Neural progenitor cell (in vitro differentiated cells): Measurements from ENCODE around the gene DNMT3B. TPM values are rescaled to one million over a fixed set of nuclear protein-coding genes. Genes with fewer than 3 reads are reported as not detected.
"Not testable (repeated sequence)": the region's sequence is repeated elsewhere in the genome, so short reads cannot be mapped to it uniquely, and the experiment has no call there.

Source experiments
- DNase-seq: peaks from one replicate; pipeline ENCODE4 v3.0.0-alpha.2; 2016; ENCODE audit warnings: low spot score
- H2AFZ ChIP-seq: fragments of 200-600 bp; sonication (generic); replicated peaks from 2 replicates; pipeline ENCODE4 v1.6.1; 2016; ENCODE audit warnings: antibody characterized with exemption
- H3F3A ChIP-seq: fragments of 200-600 bp; sonication (generic); 2 replicates; pipeline ENCODE4 v1.6.1; 2016; ENCODE audit warnings: antibody characterized with exemption, low read depth
- H3K27ac ChIP-seq: fragments of 200-600 bp; sonication (generic); 2 replicates; pipeline ENCODE4 v1.5.1; 2016; ENCODE audit warnings: mild to moderate bottlenecking
- H3K27me3 ChIP-seq: fragments of 200-600 bp; sonication (generic); 2 replicates; pipeline ENCODE4 v1.6.1; 2016; ENCODE audit warnings: mild to moderate bottlenecking, moderate library complexity
- H3K36me3 ChIP-seq: fragments of 200-600 bp; sonication (generic); 2 replicates; pipeline ENCODE4 v1.5.1; 2016
- H3K4me1 ChIP-seq: fragments of 200-600 bp; sonication (generic); 2 replicates; pipeline ENCODE4 v1.6.1; 2016; ENCODE audit warnings: mixed run types
- H3K4me2 ChIP-seq: fragments of 200-600 bp; sonication (generic); 2 replicates; pipeline ENCODE4 v1.6.1; 2016
- H3K4me3 ChIP-seq: fragments of 200-600 bp; sonication (generic); 2 replicates; pipeline ENCODE4 v1.5.1; 2016
- H3K79me2 ChIP-seq: fragments of 200-600 bp; sonication (generic); 2 replicates; pipeline ENCODE4 v1.6.1; 2016; ENCODE audit warnings: low read depth
- H3K9ac ChIP-seq: fragments of 200-600 bp; sonication (generic); 2 replicates; pipeline ENCODE4 v1.6.1; 2016
- H3K9me3 ChIP-seq: fragments of 200-600 bp; sonication (generic); 2 replicates; pipeline ENCODE4 v1.5.1; 2016; ENCODE audit warnings: low read depth
- H4K20me1 ChIP-seq: fragments of 200-600 bp; sonication (generic); 2 replicates; pipeline ENCODE4 v1.6.1; 2016; ENCODE audit warnings: low read depth
- H3K27ac Mint-ChIP-seq: 3 replicates; pipeline ENCODE4 v1.8.0; 2021; ENCODE audit warnings: mixed read lengths
- H3K27me3 Mint-ChIP-seq: 2 replicates; pipeline ENCODE4 v1.8.0; 2022; ENCODE audit warnings: low read depth, mild to moderate bottlenecking, inconsistent platforms, moderate library complexity, mixed read lengths; ENCODE audit not compliant: insufficient read depth
- H3K36me3 Mint-ChIP-seq: 3 replicates; pipeline ENCODE4 v1.8.0; 2021; ENCODE audit warnings: mixed read lengths
- H3K4me1 Mint-ChIP-seq: 3 replicates; pipeline ENCODE4 v1.8.0; 2021; ENCODE audit warnings: mixed read lengths
- H3K4me3 Mint-ChIP-seq: 3 replicates; pipeline ENCODE4 v1.8.0; 2021; ENCODE audit warnings: mild to moderate bottlenecking, moderate library complexity, mixed read lengths
- H3K9me3 Mint-ChIP-seq: 3 replicates; pipeline ENCODE4 v1.8.0; 2020; ENCODE audit warnings: mixed read lengths
- CTCF ChIP-seq: fragments of 200-600 bp; sonication (generic); IDR thresholded peaks from 2 replicates; pipeline ENCODE4 v1.5.1; 2017; ENCODE audit warnings: antibody characterized with exemption, mild to moderate bottlenecking
- EZH2 ChIP-seq: fragments of 200-600 bp; sonication (generic); IDR thresholded peaks from 2 replicates; pipeline ENCODE4 v1.6.1; 2017; ENCODE audit warnings: antibody characterized with exemption, mild to moderate bottlenecking, moderate library complexity
- EZH2phosphoT487 ChIP-seq: fragments of 200-600 bp; sonication (generic); IDR thresholded peaks from 2 replicates; pipeline ENCODE4 v1.6.1; 2017; ENCODE audit warnings: antibody characterized with exemption
- total RNA-seq: library from RNA; depleted of rRNA; stranded (reverse); fragments of >200 nt; gene quantifications from 2 replicates; pipeline ENCODE4 v1.2.3, GENCODE V29; 2015; ENCODE audit warnings: low replicate concordance

The DNMT3B gene
- total RNA-seq, 1 donor from 2014 or later = 114 TPM

- peaks cover 22% of the 10 kb centered on the region for H3K36me3 Mint-ChIP-seq
- TF ChIP-seq EZH2 = no peak
- no peak for TF ChIP-seq EZH2phosphoT487
- TF ChIP-seq CTCF = no peak
- Histone ChIP-seq H3K36me3 (peaks cover 7% of the 10 kb centered on the region), H3K9ac (no peak overlapping the region), H3K79me2 (peaks cover 16% of the 10 kb centered on the region), H3K4me3 (no peak overlapping the region), H3K4me2 (no peak overlapping the region), H3K27ac (no peak overlapping the region), H3F3A (peaks cover 53% of the 10 kb centered on the region), H3K4me1 (peaks cover 3% of the 10 kb centered on the region), H3K9me3 (no peaks in the 10 kb centered on the region), H4K20me1 (peaks cover 21% of the 10 kb centered on the region), H2AFZ (no peak overlapping the region), H3K27me3 (no peaks in the 10 kb centered on the region)
- peaks cover 5% of the 10 kb centered on the region for H3K4me1 Mint-ChIP-seq
- no peak overlapping the region for H3K27ac Mint-ChIP-seq
- no peaks in the 10 kb centered on the region for H3K27me3 Mint-ChIP-seq
- no peaks in the 10 kb centered on the region for H3K9me3 Mint-ChIP-seq
- DNase-seq = no peak
- H3K4me3 Mint-ChIP-seq = no peak overlapping the region
Measured at GRCh38 chr20:32792731-32793458, 30.7 kb downstream of the DNMT3B start.

GRCh38 chr20:32796383-32796948, 34.3 kb downstream of the DNMT3B start:
- peaks cover 3% of the 10 kb centered on the region for H3K4me1 ChIP-seq
- no peak overlapping the region for H3K4me3 ChIP-seq
- no peak overlapping the region for H3K4me3 Mint-ChIP-seq
- H3K9ac ChIP-seq = no peak overlapping the region
- H3K36me3 Mint-ChIP-seq = peaks cover 22% of the 10 kb centered on the region
- peaks cover 36% of the 10 kb centered on the region for H3F3A ChIP-seq
- H3K9me3 Mint-ChIP-seq = no peaks in the 10 kb centered on the region
- H3K4me1 Mint-ChIP-seq = peaks cover 5% of the 10 kb centered on the region
- peaks cover 3% of the 10 kb centered on the region for H3K79me2 ChIP-seq
- DNase-seq = no peak
- peaks cover 3% of the 10 kb centered on the region for H4K20me1 ChIP-seq
- no peak overlapping the region for H2AFZ ChIP-seq
- no peaks in the 10 kb centered on the region for H3K9me3 ChIP-seq
- H3K36me3 ChIP-seq = peaks cover 6% of the 10 kb centered on the region
- H3K4me2 ChIP-seq = no peak overlapping the region
- no peak overlapping the region for H3K27ac ChIP-seq
- no peak for TF ChIP-seq EZH2
- TF ChIP-seq CTCF = no peak
- TF ChIP-seq EZH2phosphoT487 = no peak
- no peak overlapping the region for H3K27ac Mint-ChIP-seq
- no peaks in the 10 kb centered on the region for H3K27me3 ChIP-seq
- H3K27me3 Mint-ChIP-seq = peaks cover 3% of the 10 kb centered on the region

GRCh38 chr20:32796981-32797451, 34.8 kb downstream of the DNMT3B start:
- H3F3A ChIP-seq = peaks cover 40% of the 10 kb centered on the region
- no peaks in the 10 kb centered on the region for H3K27me3 ChIP-seq
- H3K4me3 ChIP-seq = no peak overlapping the region
- Mint-ChIP-seq H3K9me3 (no peaks in the 10 kb centered on the region), H3K4me3 (no peak overlapping the region), H3K4me1 (peaks cover 3% of the 10 kb centered on the region), H3K36me3 (peaks cover 16% of the 10 kb centered on the region), H3K27ac (no peak overlapping the region), H3K27me3 (peaks cover 3% of the 10 kb centered on the region)
- H3K79me2 ChIP-seq = no peaks in the 10 kb centered on the region
- no peak overlapping the region for H3K9ac ChIP-seq
- no peak overlapping the region for H3K27ac ChIP-seq
- peaks cover 3% of the 10 kb centered on the region for H3K4me1 ChIP-seq
- H3K4me2 ChIP-seq = no peak overlapping the region
- TF ChIP-seq EZH2phosphoT487 = no peak
- no peak for TF ChIP-seq CTCF
- TF ChIP-seq EZH2 = no peak
- H2AFZ ChIP-seq = no peak overlapping the region
- no peak for DNase-seq
- no peaks in the 10 kb centered on the region for H3K9me3 ChIP-seq
- peaks cover 6% of the 10 kb centered on the region for H3K36me3 ChIP-seq
- H4K20me1 ChIP-seq = no peaks in the 10 kb centered on the region

- not testable (repeated sequence) for H3K4me1 ChIP-seq, H3K4me3 Mint-ChIP-seq, H3K4me2 ChIP-seq, H3K9me3 ChIP-seq, H3K27me3 ChIP-seq, H3K27ac ChIP-seq, H3K79me2 ChIP-seq, H4K20me1 ChIP-seq, H3K36me3 ChIP-seq, H2AFZ ChIP-seq, H3K9me3 Mint-ChIP-seq, H3K9ac ChIP-seq, H3K4me3 ChIP-seq, H3K27ac Mint-ChIP-seq, H3K27me3 Mint-ChIP-seq, H3K4me1 Mint-ChIP-seq, DNase-seq
- peaks cover 43% of the 10 kb centered on the region for H3F3A ChIP-seq
- H3K36me3 Mint-ChIP-seq = peaks cover 20% of the 10 kb centered on the region
Measured at GRCh38 chr20:32797571-32797970, 35.4 kb downstream of the DNMT3B start.
